Esophagus (tissue), 2 donors: ENCODE measurements around the gene JAML. TPM values are rescaled to one million over a fixed set of nuclear protein-coding genes. Genes with fewer than 3 reads are reported as not detected.
A peak's percentile ranks its signal among the peaks of the same experiment; 100 is the strongest.
"Not testable (repeated sequence)": the region's sequence is repeated elsewhere in the genome, so short reads cannot be mapped to it uniquely, and the experiment has no call there.

Experiments
- H3K27ac ChIP-seq, 2 donors: one replicate each; pipeline ENCODE4 v1.5.1; 2013; ENCODE audit warnings: low read depth in 2 of 2, mild to moderate bottlenecking in 2 of 2, inconsistent platforms in 1 of 2, low read length in 1 of 2, moderate library complexity in 1 of 2
- H3K27me3 ChIP-seq, 2 donors: one replicate each; pipeline ENCODE4 v1.6.1; 2013; ENCODE audit warnings: low read length in 2 of 2, control low read depth in 1 of 2, mild to moderate bottlenecking in 1 of 2; ENCODE audit not compliant: insufficient read depth in 2 of 2, control insufficient read depth in 1 of 2
- H3K36me3 ChIP-seq, 2 donors: one replicate each; pipeline ENCODE4 v1.6.1; 2013; ENCODE audit warnings: low read length in 1 of 2; ENCODE audit not compliant: control insufficient read depth in 2 of 2, insufficient read depth in 2 of 2
- H3K4me1 ChIP-seq, 2 donors: one replicate each; pipeline ENCODE4 v1.6.1; 2013; ENCODE audit warnings: low read length in 1 of 2; ENCODE audit not compliant: control insufficient read depth in 2 of 2, insufficient read depth in 2 of 2
- H3K4me3 ChIP-seq, 2 donors: one replicate each; pipeline ENCODE4 v1.5.1; 2013; ENCODE audit warnings: low read length in 2 of 2, mild to moderate bottlenecking in 2 of 2, low read depth in 1 of 2, moderate library complexity in 1 of 2
- H3K9me3 ChIP-seq, 2 donors: one replicate each; pipeline ENCODE4 v1.6.1; 2013; ENCODE audit warnings: mild to moderate bottlenecking in 2 of 2, low read depth in 1 of 2, low read length in 1 of 2, moderate library complexity in 1 of 2; ENCODE audit not compliant: control insufficient read depth in 2 of 2, insufficient read depth in 1 of 2
- WGBS, 2 donors: extraction: QIAGEN DNeasy Blood & Tissue Kit; methylation state at CpG; one replicate each; pipeline ENCODE4 v1.1.7; 2013; 5-methylcytosine and 5-hydroxymethylcytosine counted together
- polyA plus RNA-seq, 2 donors: library from polyadenylated mRNA; stranded (reverse); fragments of 200-250 nt; gene quantifications; one replicate each; pipeline ENCODE4 v1.2.3, GENCODE V29; 2013
- donor health status: healthy with polysubstance abuse.
- donor health status: Bipolar disorder and iron deficiency.

The JAML gene
- polyA plus RNA-seq, 2 donors = 6.1 to 7.0 TPM

- Histone ChIP-seq H3K27me3 (no peaks in the 10 kb centered on the region), H3K27ac (no peak overlapping the region), H3K4me3 (no peak overlapping the region), H3K9me3 (no peaks in the 10 kb centered on the region), H3K4me1 (no peaks in the 10 kb centered on the region), H3K36me3 (no peaks in the 10 kb centered on the region)
- WGBS, 2 donors = 38 to 68% methylated on average over 6 of the region's 6 CpGs
Measured at GRCh38 chr11:118186346-118187107, 38.3 kb downstream of the JAML start.

GRCh38 chr11:118184784-118185579 is 39.8 kb downstream of the JAML start:
- Histone ChIP-seq H3K36me3 (no peaks in the 10 kb centered on the region), H3K9me3 (no peaks in the 10 kb centered on the region), H3K4me3 (no peak overlapping the region), H3K27me3 (no peaks in the 10 kb centered on the region), H3K27ac (no peak overlapping the region), H3K4me1 (peaks cover 2 to 4% of the 10 kb centered on the region in 2 donors)
- WGBS, 2 donors = 90 to 94% methylated on average over 12 of the region's 12 CpGs

- H3K27me3 ChIP-seq, H3K4me1 ChIP-seq, H3K36me3 ChIP-seq, H3K9me3 ChIP-seq, H3K27ac ChIP-seq, H3K4me3 ChIP-seq: not testable (repeated sequence)
- WGBS, 2 donors = 79 to 91% methylated on average over 5 of the region's 5 CpGs
Measured at GRCh38 chr11:118183691-118184090, 41.1 kb downstream of the JAML start.

- peak overlapping the region in 1 of 2 donors; percentile 27 for H3K27ac ChIP-seq
- H3K36me3 ChIP-seq = no peaks in the 10 kb centered on the region
- no peaks in the 10 kb centered on the region for H3K27me3 ChIP-seq
- no peaks in the 10 kb centered on the region for H3K9me3 ChIP-seq
- no peak overlapping the region for H3K4me3 ChIP-seq
- WGBS, 2 donors = 11 to 30% methylated on average over 11 of the region's 11 CpGs
- H3K4me1 ChIP-seq = peaks cover 4 to 6% of the 10 kb centered on the region in 2 donors
Measured at GRCh38 chr11:118180300-118180703, 44.5 kb downstream of the JAML start.

GRCh38 chr11:118176778-118177134 is 48.1 kb downstream of the JAML start:
- Histone ChIP-seq H3K36me3 (no peaks in the 10 kb centered on the region), H3K27me3 (no peaks in the 10 kb centered on the region), H3K4me3 (no peak overlapping the region), H3K4me1 (peaks cover 7 to 10% of the 10 kb centered on the region in 2 donors), H3K27ac (no peak overlapping the region), H3K9me3 (no peaks in the 10 kb centered on the region)
- 70 to 76% methylated on average over 4 of the region's 4 CpGs for WGBS, 2 donors

- Histone ChIP-seq H3K4me3 (peak within 1 kb of the TSS in 1 of 2 donors; percentile 24), H3K36me3 (no peaks in the 10 kb centered on the region), H3K27ac (peak within 1 kb of the TSS in 1 of 2 donors; percentile 27), H3K27me3 (no peaks in the 10 kb centered on the region), H3K4me1 (peaks cover 7 to 10% of the 10 kb centered on the region in 2 donors), H3K9me3 (no peaks in the 10 kb centered on the region)
- WGBS, 2 donors = 18 to 34% methylated on average over 14 of the region's 14 CpGs
Measured at GRCh38 chr11:118175993-118176777, 48.6 kb downstream of the JAML start, which contains the start of gene SCN2B. Gene SCN2B, minus strand, starts transcription at chr11:118176639. Its CDS starts 208 bp downstream, at chr11:118176431.

GRCh38 chr11:118175031-118175992 is 49.5 kb downstream of the JAML start:
- 36 to 55% methylated on average over 13 of the region's 13 CpGs for WGBS, 2 donors
- no peaks in the 10 kb centered on the region for H3K27me3 ChIP-seq
- H3K9me3 ChIP-seq = no peaks in the 10 kb centered on the region
- H3K27ac ChIP-seq = peak overlapping the region in 1 of 2 donors; percentile 27
- no peaks in the 10 kb centered on the region for H3K36me3 ChIP-seq
- peaks cover 8 to 9% of the 10 kb centered on the region in 2 donors for H3K4me1 ChIP-seq
- H3K4me3 ChIP-seq = no peak overlapping the region

- Histone ChIP-seq H3K4me1 (peaks cover 6 to 7% of the 10 kb centered on the region in 2 donors), H3K9me3 (no peaks in the 10 kb centered on the region), H3K27me3 (no peaks in the 10 kb centered on the region), H3K4me3 (no peak overlapping the region), H3K36me3 (no peaks in the 10 kb centered on the region), H3K27ac (no peak overlapping the region)
- WGBS, 2 donors = 89 to 94% methylated on average over 9 of the region's 9 CpGs
Measured at GRCh38 chr11:118174006-118174567, 50.7 kb downstream of the JAML start.
